ENCODE data around the gene POTEM.
"Not testable (repeated sequence)": the region's sequence is repeated elsewhere in the genome, so short reads cannot be mapped to it uniquely, and the experiment has no call there.

The POTEM gene

GRCh38 chr14:18967134-18967533, at the start of gene POTEM:
Gene POTEM, plus strand, starts transcription at chr14:18967434. Its CDS starts 52 bp downstream, at chr14:18967486.
- not testable (repeated sequence) for DNase-seq (ENCODE audit: insufficient read length, low spot score); FAIRE-seq

- DNase-seq (ENCODE audit: insufficient read length, low spot score); FAIRE-seq: not testable (repeated sequence)
Measured at GRCh38 chr14:18918345-18918744, 48.9 kb upstream of the POTEM start.

- not testable (repeated sequence) for FAIRE-seq; DNase-seq (ENCODE audit: insufficient read length, low spot score)
Measured at GRCh38 chr14:18920052-18920451, 47.2 kb upstream of the POTEM start.

GRCh38 chr14:18921055-18921701, 46.1 kb upstream of the POTEM start:
- FAIRE-seq; DNase-seq (ENCODE audit: insufficient read length, low spot score): not testable (repeated sequence)

GRCh38 chr14:18936848-18937247, 30.4 kb upstream of the POTEM start:
- DNase-seq (ENCODE audit: insufficient read length, low spot score); FAIRE-seq: not testable (repeated sequence)

- FAIRE-seq = not testable (repeated sequence)
Measured at GRCh38 chr14:18938733-18939132, 28.5 kb upstream of the POTEM start.

GRCh38 chr14:18949939-18950338, 17.3 kb upstream of the POTEM start:
- FAIRE-seq; DNase-seq (ENCODE audit: insufficient read length, low spot score): not testable (repeated sequence)

More at GRCh38 chr14:18938733-18939132, 28.5 kb upstream of the POTEM start:
- DNase-seq (ENCODE audit: insufficient read length, low spot score) = not testable (repeated sequence)

GRCh38 chr14:18953085-18953484, 14.1 kb upstream of the POTEM start:
- not testable (repeated sequence) for FAIRE-seq; DNase-seq (ENCODE audit: insufficient read length, low spot score)

GRCh38 chr14:18955816-18956215, 11.4 kb upstream of the POTEM start:
- not testable (repeated sequence) for DNase-seq (ENCODE audit: insufficient read length, low spot score); FAIRE-seq

GRCh38 chr14:18961576-18961975, 5.7 kb upstream of the POTEM start:
- DNase-seq (ENCODE audit: insufficient read length, low spot score); FAIRE-seq: not testable (repeated sequence)

- FAIRE-seq; DNase-seq (ENCODE audit: insufficient read length, low spot score): not testable (repeated sequence)
Measured at GRCh38 chr14:18962143-18962542, 5.1 kb upstream of the POTEM start.

GRCh38 chr14:18963276-18963675, 4.0 kb upstream of the POTEM start:
- not testable (repeated sequence) for DNase-seq (ENCODE audit: insufficient read length, low spot score); FAIRE-seq

GRCh38 chr14:18964878-18965277, 2.4 kb upstream of the POTEM start:
- not testable (repeated sequence) for FAIRE-seq; DNase-seq (ENCODE audit: insufficient read length, low spot score)

- not testable (repeated sequence) for DNase-seq (ENCODE audit: insufficient read length, low spot score); FAIRE-seq
Measured at GRCh38 chr14:19002566-19002965, 35.3 kb downstream of the POTEM start.

- DNase-seq (ENCODE audit: insufficient read length, low spot score); FAIRE-seq: not testable (repeated sequence)
Measured at GRCh38 chr14:19006490-19006889, 39.3 kb downstream of the POTEM start.

- not testable (repeated sequence) for FAIRE-seq; DNase-seq (ENCODE audit: insufficient read length, low spot score)
Measured at GRCh38 chr14:19007678-19008077, 40.4 kb downstream of the POTEM start.

- not testable (repeated sequence) for FAIRE-seq; DNase-seq (ENCODE audit: insufficient read length, low spot score)
Measured at GRCh38 chr14:19011029-19011428, 43.8 kb downstream of the POTEM start.

GRCh38 chr14:19011703-19012102, 44.5 kb downstream of the POTEM start:
- DNase-seq (ENCODE audit: insufficient read length, low spot score); FAIRE-seq: not testable (repeated sequence)

GRCh38 chr14:19015185-19015584, 48.0 kb downstream of the POTEM start:
- not testable (repeated sequence) for DNase-seq (ENCODE audit: insufficient read length, low spot score); FAIRE-seq

- not testable (repeated sequence) for DNase-seq (ENCODE audit: insufficient read length, low spot score); FAIRE-seq
Measured at GRCh38 chr14:19025080-19025589, 57.9 kb downstream of the POTEM start.

- FAIRE-seq; DNase-seq (ENCODE audit: insufficient read length, low spot score): not testable (repeated sequence)
Measured at GRCh38 chr14:19026649-19027351, 59.6 kb downstream of the POTEM start.

All from H54 (cell line).